Vagina (tissue), 2 donors: Measurements from ENCODE around the gene ZSCAN21. TPM values are rescaled to one million over a fixed set of nuclear protein-coding genes. Genes with fewer than 3 reads are reported as not detected.

Source experiments
- DNase-seq, 2 donors: peaks; one replicate each; pipeline ENCODE4 v3.0.0-alpha.2; 2017; ENCODE audit errors: extremely low spot score in 2 of 2
- H3K27ac ChIP-seq: fragments of 200-600 bp; sonication (generic); one replicate; pipeline ENCODE4 v1.5.1; 2019
- H3K27me3 ChIP-seq: fragments of 200-600 bp; sonication (generic); one replicate; pipeline ENCODE4 v1.5.1; 2019
- H3K36me3 ChIP-seq, 2 donors: fragments of 200-600 bp; sonication (generic); one replicate each; pipeline ENCODE4 v1.5.1; 2017 to 2019
- H3K4me1 ChIP-seq: fragments of 200-600 bp; sonication (generic); one replicate; pipeline ENCODE4 v1.5.1; 2019
- H3K4me3 ChIP-seq, 2 donors: fragments of 200-600 bp; sonication (generic); 1 replicate in 1 of 2; 2 replicates in 1 of 2; pipeline ENCODE4 v1.5.1; 2016 to 2019
- H3K9me3 ChIP-seq: fragments of 200-600 bp; sonication (generic); one replicate; pipeline ENCODE4 v1.5.1; 2019
- CTCF ChIP-seq, 3 experiments: fragments of 450-650 bp in 2 of 3; fragments of 200-600 bp in 1 of 3; sonication (generic) in 1 of 3; IDR thresholded peaks; one replicate each; pipeline ENCODE4 v1.5.1; 2017 to 2019; ENCODE audit warnings: antibody characterized with exemption in 3 of 3, mild to moderate bottlenecking in 2 of 3, moderate library complexity in 2 of 3
- POLR2A ChIP-seq, 2 donors: fragments of 450-650 bp; IDR thresholded peaks; one replicate each; pipeline ENCODE4 v1.6.1; 2017; ENCODE audit warnings: antibody characterized with exemption in 2 of 2, mild to moderate bottlenecking in 2 of 2, moderate library complexity in 2 of 2
- POLR2AphosphoS5 ChIP-seq, 2 donors: sonication (generic); formaldehyde crosslinking; IDR thresholded peaks; one replicate each; pipeline ENCODE4 v1.9.0; 2017; ENCODE audit warnings: antibody characterized with exemption in 2 of 2, mild to moderate bottlenecking in 2 of 2, low read depth in 1 of 2; ENCODE audit not compliant: insufficient read depth in 1 of 2
- intact Hi-C: fragments of 100-400 bp; cut with DNase I; formaldehyde crosslinking; loops from one replicate; pipeline ENCODE4 v1.15.1; 2023
- total RNA-seq: library from RNA; depleted of rRNA; stranded (reverse); fragments of >200 nt; gene quantifications from one replicate; pipeline ENCODE4 v1.2.3, GENCODE V29; 2016

Gene ZSCAN21
- total RNA-seq: 19.9 TPM

GRCh38 chr7:100049441-100050291, at the start of gene ZSCAN21:
Gene ZSCAN21 (plus strand): TSS chr7:100049774. CDS start chr7:100057007, 7,233 bp downstream.
- no peaks in the 10 kb centered on the region for H3K27me3 ChIP-seq
- intact Hi-C loops: loop anchor here (1.0 kb wide), 1 partner anchor 34 kb away; the partner anchor contains the start of gene ZKSCAN1
- TF ChIP-seq CTCF (IDR thresholded peaks at IDR 0.05): peak in 1 of 3 experiments; percentile 17
- TF ChIP-seq POLR2A (IDR thresholded peaks at IDR 0.05): peak in 1 of 2 donors; percentile 66
- TF ChIP-seq POLR2AphosphoS5 (IDR thresholded peaks at IDR 0.05; ENCODE audit: insufficient read depth in 1 of 2, low read depth in 1 of 2): peak; percentile 93 to 94
- H3K36me3 ChIP-seq: no peaks in the 10 kb centered on the region
- DNase-seq: peak in 1 of 2 donors; percentile 93
- peak within 1 kb of the TSS; percentile 57 to 79 for H3K4me3 ChIP-seq
- peak within 1 kb of the TSS; percentile 92 for H3K27ac ChIP-seq
- peaks cover 40% of the 10 kb centered on the region for H3K4me1 ChIP-seq
- no peaks in the 10 kb centered on the region for H3K9me3 ChIP-seq

GRCh38 chr7:100000239-100000638, 49.3 kb upstream of the ZSCAN21 start:
- H3K27ac ChIP-seq: no peak overlapping the region
- intact Hi-C loops: no loop called here
- H3K9me3 ChIP-seq: no peaks in the 10 kb centered on the region
- no peak overlapping the region for H3K4me3 ChIP-seq
- H3K27me3 ChIP-seq: no peaks in the 10 kb centered on the region
- no peaks in the 10 kb centered on the region for H3K36me3 ChIP-seq
- DNase-seq: no peak
- no peak for TF ChIP-seq CTCF (IDR thresholded peaks at IDR 0.05)
- no peak for TF ChIP-seq POLR2AphosphoS5 (IDR thresholded peaks at IDR 0.05; ENCODE audit: insufficient read depth in 1 of 2, low read depth in 1 of 2)
- no peak for TF ChIP-seq POLR2A (IDR thresholded peaks at IDR 0.05)
- peaks cover 10% of the 10 kb centered on the region for H3K4me1 ChIP-seq

- Histone ChIP-seq H3K27ac (no peak overlapping the region), H3K36me3 (no peaks in the 10 kb centered on the region), H3K4me3 (no peak overlapping the region), H3K27me3 (no peaks in the 10 kb centered on the region), H3K9me3 (no peaks in the 10 kb centered on the region), H3K4me1 (no peaks in the 10 kb centered on the region)
- intact Hi-C loops: no loop called here
- TF ChIP-seq POLR2AphosphoS5 (IDR thresholded peaks at IDR 0.05; ENCODE audit: insufficient read depth in 1 of 2, low read depth in 1 of 2): no peak
- no peak for TF ChIP-seq CTCF (IDR thresholded peaks at IDR 0.05)
- TF ChIP-seq POLR2A (IDR thresholded peaks at IDR 0.05): no peak
- DNase-seq: no peak
Measured at GRCh38 chr7:100003711-100004661, 45.6 kb upstream of the ZSCAN21 start.

- no peak for DNase-seq
- Histone ChIP-seq H3K4me3 (no peak overlapping the region), H3K27me3 (no peaks in the 10 kb centered on the region), H3K36me3 (no peaks in the 10 kb centered on the region), H3K9me3 (no peaks in the 10 kb centered on the region), H3K4me1 (no peaks in the 10 kb centered on the region), H3K27ac (no peak overlapping the region)
- intact Hi-C loops: no loop called here
- no peak for TF ChIP-seq POLR2A (IDR thresholded peaks at IDR 0.05)
- no peak for TF ChIP-seq CTCF (IDR thresholded peaks at IDR 0.05)
- no peak for TF ChIP-seq POLR2AphosphoS5 (IDR thresholded peaks at IDR 0.05; ENCODE audit: insufficient read depth in 1 of 2, low read depth in 1 of 2)
Measured at GRCh38 chr7:100007887-100008286, 41.7 kb upstream of the ZSCAN21 start.
